HG03521 (cell line): Measurements from ENCODE around the gene AGPAT3.

Experiments
- ATAC-seq: cut with Tn5 transposase; IDR thresholded peaks from one replicate; pipeline ENCODE4 v1.9.1; 2021; ENCODE audit warnings: mild to moderate bottlenecking, moderate library complexity; ENCODE audit not compliant: unreplicated experiment

Gene AGPAT3

DNA sequence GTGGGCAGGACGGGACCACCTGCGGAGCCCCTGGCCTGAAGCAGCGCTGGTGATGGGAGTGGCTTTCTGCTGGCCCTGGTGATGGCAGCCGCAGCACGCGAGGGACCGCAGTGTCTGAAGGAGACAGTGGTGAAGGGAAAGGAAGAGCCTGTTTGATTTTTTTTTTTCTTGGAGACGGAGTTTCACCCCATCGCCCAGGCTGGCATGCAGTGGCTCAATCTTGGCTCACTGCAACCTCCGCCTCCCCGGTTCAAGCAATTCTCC lies 106.9 kb downstream of the AGPAT3 start:
- ATAC-seq: no peak

DNA sequence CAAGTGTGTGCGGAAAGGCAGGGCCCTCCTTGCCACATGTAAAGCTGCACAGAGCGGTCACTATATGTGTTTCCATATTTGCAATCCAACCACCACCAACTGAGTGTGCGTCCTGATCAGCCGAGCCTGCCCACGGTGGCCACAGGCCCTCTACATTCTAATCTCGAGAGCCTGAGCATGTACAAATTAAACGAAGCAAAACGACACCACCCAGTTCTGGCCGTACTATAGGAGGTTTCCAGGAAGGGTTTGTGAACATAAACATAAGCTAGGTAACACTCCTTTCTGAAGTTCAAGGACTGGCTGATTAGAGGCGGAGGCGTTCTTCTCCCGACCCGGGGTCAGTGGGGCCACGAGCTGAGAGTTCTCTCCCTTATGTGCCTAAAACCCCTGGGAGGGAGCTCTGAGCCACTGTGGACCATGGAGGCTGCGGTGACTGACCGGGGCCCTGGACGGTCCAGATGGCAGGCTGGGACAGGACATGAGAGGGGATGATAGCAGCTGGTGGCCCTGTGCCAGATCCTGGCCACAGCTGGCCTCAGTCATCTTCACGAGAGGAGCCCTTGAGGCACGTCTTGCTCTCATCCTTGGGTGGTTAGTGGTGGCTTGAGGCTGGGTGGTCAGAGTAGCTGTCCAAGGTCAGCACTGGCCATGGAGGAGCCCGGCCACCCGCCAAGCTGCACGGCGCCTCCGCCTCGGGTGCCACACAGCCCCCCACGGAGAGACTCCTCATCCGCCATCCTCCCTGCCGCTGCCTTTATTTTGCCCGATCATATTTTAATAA lies 108.0 kb downstream of the AGPAT3 start:
- ATAC-seq: no peak

- ATAC-seq: no peak
Measured at GRCh38 chr21:43973634-43973955, 108.6 kb downstream of the AGPAT3 start.

GRCh38 chr21:43974791-43975468 lies 109.9 kb downstream of the AGPAT3 start:
- ATAC-seq: no peak

DNA sequence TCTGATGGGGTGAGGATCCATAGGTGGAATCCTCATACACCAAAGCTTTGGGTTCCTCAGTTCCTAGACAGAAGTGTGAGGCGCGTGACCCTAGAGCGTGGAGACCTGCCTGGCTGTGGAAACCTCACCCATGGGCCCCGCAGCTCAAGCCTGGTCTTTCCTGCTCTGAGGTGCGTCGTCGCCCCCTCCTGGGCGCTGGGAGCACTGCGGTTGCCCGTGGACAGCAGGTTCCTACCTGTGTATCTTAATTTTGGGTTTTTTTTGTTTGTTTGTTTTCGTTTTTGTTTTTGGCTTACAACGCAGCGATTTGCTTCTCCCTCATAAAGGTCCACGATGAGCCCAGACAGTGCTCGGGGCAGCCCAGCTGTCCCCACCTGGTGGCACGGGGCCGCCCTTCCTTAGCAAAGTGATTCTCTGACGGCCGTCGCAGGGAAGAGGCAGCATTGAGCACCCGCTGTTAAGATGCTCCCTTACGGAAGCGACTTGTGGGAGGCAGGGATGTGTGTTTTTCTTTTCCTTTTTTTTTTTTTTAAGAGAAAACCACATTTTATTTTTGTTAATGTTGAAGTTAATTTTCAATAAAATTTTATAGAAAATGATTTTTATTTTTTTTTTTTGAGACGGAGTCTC lies 110.6 kb downstream of the AGPAT3 start:
- ATAC-seq: no peak

DNA sequence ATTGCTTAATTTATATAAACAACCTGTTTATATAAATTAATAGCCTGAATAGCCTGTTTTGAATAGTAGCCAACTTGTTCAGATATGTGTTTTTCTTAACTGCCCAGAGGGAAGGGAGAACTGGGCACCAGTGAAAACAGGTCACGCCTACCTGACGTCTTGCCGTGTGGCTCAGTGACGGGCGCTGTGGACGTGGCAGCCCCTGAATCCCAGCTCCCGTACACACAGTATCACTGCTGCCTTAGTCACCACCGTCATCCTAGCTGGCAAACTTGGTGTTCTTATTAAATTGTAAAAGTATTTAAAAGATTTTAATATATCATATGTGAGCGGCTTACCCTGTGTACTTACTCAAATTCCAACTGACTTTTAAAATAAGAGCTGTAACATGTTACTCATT lies 111.6 kb downstream of the AGPAT3 start:
- ATAC-seq: no peak

- ATAC-seq: no peak
Measured at GRCh38 chr21:43978060-43978459, 113.0 kb downstream of the AGPAT3 start.

DNA sequence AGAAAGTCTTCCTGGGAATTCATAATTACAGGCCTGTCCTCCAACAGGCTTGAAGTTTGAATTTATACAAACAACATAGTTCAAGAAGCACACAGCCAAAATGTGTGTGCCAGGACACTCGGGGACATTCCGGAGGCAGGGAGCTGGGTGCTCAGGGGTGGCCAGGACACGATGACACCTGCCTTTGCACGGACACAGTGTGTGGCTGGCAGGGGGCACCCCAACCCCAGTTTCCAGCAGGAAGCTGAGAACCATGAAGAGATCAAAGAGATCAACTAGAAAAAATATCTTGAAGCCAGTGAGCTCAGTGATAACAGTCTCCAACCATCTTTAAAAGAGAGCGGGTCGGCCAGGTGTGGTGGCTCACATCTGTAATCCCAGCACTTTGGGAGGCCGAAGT lies 114.6 kb downstream of the AGPAT3 start:
- no peak for ATAC-seq

DNA sequence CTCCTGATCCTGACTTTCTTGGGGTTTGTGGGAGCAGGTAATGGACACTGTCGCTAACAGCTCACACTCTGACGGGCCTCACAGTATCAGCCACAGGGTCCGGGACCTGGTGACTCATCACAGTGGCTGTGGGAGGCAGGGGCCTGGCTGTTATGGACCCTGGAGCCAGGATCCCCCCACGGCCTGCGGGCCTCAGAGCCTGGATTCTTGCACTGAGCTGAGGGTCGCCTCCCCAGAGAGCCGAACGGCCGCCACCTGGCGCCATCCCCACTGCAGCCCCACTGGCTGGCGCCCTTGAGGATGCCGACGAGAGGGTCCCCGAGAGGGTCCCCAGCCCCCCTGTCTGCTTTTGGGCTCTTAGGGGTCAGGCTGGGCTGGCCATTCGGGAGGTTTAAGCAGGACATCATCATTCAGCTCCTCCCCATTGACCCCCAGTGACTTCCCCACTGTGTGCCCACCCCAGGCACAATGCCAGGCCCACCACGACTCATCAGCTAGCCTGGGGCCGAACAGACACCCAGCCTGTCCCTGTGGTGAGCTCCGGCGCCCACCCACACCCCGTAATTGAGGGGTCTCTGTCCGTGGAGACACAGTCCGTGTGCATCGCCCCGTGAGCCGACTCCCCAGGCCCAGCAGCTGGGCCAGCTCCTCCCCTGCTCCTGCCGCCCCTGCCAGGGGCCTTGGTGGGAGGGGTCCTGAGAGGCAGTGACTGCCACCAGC lies 116.3 kb downstream of the AGPAT3 start:
- ATAC-seq: no peak

- ATAC-seq: no peak
Measured at GRCh38 chr21:43981871-43982210, 116.8 kb downstream of the AGPAT3 start.

DNA sequence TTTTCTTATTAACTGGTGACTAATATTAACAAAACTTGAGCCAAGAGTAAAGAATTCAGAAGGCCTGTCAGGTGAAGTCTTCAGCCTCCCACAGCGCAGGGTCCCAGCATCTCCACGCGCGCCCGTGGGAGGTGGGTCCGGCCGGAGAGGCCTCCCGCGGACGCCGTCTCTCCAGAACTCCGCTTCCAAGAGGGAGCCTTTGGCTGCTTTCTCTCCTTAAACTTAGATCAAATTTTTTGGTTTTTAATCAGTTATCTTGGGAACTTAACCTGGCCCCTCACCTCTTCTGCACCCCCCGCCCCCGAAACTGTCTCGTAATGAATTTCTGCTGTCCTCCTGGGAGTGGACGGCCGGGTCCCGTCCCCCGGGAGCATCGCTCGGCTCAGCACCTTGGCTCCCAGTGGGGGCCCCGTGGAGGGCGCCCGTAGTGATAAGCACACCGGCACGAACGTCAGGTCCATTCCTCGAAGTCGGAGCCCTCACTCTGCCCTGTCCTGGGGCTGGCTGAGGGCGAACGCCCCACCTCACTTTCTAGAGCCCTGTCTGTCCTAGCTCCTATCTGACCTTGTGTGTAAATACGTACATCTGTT lies 117.6 kb downstream of the AGPAT3 start:
- ATAC-seq: no peak

DNA sequence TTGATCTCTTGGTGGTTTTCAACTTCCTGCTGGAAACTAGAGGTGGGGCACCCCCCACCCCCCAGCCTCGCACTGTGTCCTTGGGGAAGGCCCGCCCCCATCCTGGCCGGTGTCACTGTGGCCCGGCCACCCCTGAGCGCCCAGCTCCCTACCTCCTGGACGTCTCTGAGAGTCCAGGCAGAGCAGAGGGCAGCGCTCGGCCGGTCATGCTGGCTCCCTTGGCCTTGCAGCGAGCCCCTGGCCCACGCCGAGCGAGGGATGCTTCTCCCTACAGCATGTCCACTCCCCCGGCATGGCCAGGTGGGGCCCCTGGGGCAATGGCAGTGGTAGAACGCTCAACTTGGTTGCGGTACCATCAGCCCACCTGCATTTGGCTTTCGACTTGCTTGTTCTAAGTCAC lies 118.4 kb downstream of the AGPAT3 start:
- ATAC-seq: no peak

DNA sequence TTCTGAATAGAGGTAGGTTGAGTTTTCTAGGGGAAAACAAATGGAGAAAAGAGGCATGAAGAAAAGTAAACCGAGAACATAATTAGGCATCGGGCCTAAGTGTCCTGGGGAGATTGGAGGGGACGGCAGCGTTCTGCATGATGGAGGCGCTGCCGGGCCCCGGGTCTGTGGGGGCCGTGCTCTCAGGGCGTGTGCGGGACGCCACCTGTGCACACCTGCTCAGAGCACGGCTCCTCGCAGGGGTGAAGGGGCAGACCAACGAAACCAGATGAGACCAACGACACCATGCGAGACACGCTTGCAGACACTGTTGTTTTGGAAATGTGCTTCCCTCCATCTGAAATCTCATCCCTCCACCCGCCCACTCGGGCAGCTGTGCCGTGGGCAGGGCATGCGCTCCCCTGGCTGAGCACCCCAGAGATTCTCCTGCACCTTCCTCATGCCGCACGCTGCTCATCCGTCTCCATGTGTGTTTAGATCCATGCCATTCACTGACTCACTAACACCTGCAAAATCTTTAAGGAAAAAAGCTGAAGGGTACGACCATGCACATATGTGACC lies 118.9 kb downstream of the AGPAT3 start:
- ATAC-seq: no peak

GRCh38 chr21:43984905-43985689 lies 120.1 kb downstream of the AGPAT3 start:
- no peak for ATAC-seq

DNA sequence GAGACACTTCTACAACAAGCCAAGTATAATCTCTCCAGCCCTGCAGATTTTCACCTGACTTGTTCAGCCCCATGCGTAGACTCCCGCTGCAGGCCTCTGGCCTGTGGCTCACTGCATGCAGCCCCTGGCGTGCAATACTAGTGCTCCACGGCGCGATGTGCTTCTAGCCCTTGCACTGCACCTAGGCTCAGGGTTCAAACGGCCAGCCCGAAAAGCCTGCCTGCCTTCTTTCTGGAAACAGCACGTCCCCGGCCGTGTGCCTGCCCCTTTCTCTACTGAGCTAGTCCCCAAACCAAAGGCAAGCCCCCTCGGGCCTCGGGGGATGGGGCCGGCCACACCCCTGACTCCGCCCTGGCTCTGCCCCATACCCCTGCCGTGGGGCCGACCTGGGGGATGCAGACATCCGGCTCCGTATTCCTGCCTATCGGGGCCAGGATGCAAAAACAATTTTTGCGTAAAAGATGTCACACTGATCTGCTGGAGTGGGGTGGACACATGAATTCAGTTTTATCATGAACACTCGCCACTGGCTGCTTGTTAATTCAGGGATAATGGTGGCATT lies 120.7 kb downstream of the AGPAT3 start:
- ATAC-seq: no peak

GRCh38 chr21:43986544-43987451 lies 121.8 kb downstream of the AGPAT3 start:
- ATAC-seq: no peak

DNA sequence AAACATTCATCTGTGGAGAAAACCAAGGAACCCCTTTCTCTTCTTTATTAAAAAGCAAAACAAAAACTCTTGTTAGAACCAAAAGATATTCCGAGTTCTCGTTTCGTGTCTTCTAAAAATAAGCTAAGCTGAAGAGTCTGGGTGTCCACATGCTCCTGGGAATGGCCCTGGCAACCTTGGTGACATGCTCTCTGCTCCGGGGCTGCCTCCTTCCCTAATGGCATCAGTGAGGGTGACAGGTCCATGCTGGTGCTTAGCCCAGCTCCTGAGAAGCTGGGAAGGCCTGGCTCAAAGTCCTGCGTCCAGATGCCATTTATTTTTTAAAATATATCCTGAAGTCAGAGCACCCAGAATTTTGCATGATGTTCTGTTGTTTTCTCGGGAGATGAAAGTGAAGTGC lies 122.5 kb downstream of the AGPAT3 start:
- no peak for ATAC-seq

- ATAC-seq: no peak
Measured at GRCh38 chr21:43988016-43988415, 123.0 kb downstream of the AGPAT3 start.
